CD4-positive, alpha-beta T cell treated with Interleukin-6 for 4 hours (primary cell): ENCODE data around the gene TEAD3.
A peak's percentile ranks its signal among the peaks of the same experiment; 100 is the strongest.

Experiments used
- DNase-seq: peaks from one replicate; pipeline ENCODE4 v3.0.0-alpha.2; 2020; ENCODE audit warnings: mixed read lengths

Gene TEAD3

GRCh38 chr6:35474131-35474941 is 22.5 kb downstream of the TEAD3 start:
- no peak for DNase-seq

DNA sequence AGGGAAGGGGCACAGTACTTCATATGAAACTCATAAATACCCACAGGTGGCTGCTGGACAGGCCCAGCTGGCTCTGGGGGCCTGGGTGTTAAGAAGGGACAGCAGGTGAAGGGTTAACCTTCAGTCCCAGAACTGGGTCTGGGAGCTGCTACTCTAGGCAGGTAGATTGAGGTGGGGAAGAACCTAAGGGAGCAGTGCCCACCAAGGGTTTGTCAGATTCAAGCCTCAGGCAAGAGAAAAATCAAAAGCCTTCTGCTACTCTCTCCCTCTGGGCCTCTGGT is 23.1 kb downstream of the TEAD3 start:
- no peak for DNase-seq

DNA sequence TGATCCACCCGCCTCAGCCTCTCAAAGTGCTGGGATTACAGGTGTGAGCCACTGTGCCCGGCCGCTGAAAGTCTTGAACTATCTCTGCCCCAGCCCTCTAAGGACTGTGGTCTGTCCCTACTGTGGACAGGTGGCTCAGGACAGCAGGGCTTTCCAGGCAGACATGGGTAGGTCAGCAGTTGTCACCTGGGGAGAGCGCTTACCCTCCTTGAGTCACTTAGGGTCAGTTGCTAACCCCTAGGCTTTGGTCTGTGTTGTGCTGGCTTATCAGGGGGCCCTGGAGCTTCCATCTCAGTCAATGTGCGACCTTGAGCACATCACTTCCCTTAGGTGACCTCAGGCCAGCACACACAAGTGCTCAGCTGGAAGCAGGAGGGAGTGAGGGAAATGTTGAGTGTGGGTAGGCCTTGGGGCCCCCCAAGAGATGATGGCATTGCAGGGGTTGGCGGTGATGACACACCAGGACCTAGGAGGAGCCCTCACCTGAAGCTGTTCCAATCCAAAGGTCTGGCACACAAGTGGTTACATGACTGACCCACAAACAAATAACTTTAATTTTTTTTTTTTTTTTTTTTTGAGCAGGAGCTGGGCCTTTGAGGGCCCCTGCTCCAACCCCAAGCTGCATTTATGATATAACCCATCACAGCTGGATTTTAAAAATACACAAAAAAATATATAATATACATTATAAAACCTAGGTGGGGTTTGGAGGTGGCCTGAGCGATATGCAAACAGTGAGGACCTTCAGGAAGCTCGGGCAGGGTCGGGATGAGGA is 23.6 kb downstream of the TEAD3 start:
- no peak for DNase-seq

DNA sequence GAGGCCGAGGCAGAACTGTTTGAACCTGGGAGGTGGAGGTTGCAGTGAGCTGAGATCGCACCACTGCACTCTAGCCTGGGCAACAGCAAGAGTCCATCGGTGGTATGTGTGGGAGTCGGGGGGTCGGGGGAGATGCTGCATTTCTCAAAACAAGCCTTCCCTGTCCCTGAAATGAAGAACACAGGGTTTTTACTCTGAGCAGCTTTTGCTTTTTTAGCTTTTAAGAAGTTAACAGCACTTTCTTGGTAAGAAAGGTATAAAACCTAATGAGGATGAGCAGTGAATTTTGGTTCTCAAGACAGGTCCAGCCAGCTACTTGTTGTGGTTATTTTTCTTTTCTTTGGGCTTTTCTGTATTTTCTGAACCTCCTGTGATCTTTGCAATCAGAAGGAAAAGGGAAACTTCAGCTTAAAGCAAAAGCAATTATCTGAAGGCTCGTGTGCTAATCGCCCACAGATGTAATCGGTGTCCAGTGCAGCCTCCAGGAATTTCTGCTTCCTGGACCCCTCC is 25.0 kb downstream of the TEAD3 start:
- DNase-seq = no peak

DNA sequence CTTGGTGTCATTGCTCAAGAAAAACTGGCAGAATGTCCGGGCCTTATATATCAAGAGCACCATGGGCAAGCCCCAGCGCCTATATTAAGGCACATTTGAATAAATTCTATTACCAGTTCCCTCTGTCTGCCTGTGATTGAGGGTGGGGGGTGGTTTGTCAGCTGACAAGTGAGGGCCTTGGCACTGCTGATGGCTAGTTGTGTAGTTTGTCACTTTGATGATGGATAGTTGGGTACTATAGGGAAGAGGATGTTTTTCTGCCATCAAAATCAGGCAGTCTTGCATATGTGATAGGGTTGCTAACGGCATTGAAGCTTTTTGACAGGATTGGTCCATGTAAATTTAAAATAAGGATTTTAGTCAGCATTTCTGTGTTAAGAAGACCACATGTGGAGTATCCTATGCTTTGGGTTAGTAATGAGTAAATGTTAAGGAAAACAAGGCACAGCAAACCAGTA is 26.2 kb downstream of the TEAD3 start:
- DNase-seq = no peak

- DNase-seq = no peak
Observed at GRCh38 chr6:35469751-35470662, 26.9 kb downstream of the TEAD3 start.

DNA sequence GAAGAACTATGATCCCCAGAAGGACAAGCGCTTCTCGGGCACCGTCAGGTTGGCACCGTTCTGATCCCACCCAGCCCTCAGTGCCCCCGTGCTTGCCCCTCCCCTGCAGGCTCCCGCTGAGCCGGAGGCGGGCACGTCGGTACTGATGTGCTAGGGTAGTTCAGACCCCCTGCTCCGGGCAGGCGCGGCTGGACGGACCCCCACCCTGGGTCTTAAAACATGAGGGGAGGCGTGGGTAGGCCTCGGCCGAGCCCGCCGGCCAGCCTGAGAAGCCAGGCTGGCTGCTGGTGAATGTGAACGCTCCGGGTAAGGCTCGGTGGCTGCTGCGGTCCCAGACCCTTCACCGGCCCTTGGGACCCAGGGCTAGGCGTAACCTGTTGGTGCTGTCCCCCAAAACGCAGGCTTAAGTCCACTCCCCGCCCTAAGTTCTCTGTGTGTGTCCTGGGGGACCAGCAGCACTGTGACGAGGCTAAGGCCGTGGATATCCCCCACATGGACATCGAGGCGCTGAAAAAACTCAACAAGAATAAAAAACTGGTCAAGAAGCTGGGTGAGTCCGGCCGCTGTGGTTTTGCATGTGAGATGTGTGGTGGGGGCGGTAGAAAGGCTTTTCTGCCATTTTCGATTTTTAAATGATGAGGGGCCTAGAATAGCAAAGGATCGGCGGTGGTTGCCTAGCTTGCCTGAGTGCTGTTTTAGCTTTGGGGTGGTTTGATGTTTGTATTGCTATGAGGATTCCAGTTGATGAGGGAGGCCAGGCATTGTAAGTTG is 27.7 kb downstream of the TEAD3 start:
- DNase-seq = no peak

- peak; percentile 96 for DNase-seq
Observed at GRCh38 chr6:35468181-35468979, 28.5 kb downstream of the TEAD3 start, which contains the start of gene RPL10A. RPL10A (plus strand) TSS chr6:35468401; CDS start chr6:35468435, 34 bp downstream.

DNA sequence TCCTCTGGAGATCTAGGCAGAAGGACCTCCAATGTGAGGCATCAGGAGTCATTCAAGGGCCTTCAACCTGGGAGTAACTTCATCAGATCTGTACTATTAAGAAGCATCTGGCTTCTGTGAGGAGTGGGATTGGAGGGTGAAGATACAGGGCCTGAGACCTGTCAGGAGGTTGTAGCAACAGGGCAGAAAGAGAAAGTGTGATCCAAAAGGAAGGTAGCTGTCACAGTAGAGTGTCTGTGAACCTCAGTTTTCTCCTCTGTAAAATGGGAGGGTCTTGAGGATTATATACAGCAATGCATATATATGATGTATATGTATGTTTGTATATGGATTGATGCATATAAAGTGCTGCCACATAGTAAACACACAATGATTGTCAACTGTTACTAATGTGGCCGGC is 31.2 kb downstream of the TEAD3 start:
- DNase-seq = no peak

DNA sequence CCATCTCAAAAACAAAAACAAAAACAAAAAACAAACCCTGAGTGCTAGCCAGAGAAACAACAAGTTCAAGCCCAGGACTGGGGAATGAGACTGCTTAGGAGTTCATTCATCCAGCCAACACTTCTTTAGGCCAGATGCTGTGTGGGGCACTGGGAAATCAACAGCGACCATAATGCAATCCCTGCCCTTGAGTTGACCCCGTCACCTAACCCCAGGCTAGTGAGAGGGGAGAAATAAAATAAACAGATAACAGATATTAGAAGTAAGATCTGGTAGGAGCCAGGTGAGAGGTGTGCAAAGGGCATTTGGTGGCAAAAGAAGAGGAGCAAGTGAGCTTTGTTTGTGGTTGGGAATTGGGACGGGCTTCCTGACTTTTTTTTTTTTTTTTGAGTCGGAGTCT is 33.6 kb downstream of the TEAD3 start:
- DNase-seq = no peak

DNA sequence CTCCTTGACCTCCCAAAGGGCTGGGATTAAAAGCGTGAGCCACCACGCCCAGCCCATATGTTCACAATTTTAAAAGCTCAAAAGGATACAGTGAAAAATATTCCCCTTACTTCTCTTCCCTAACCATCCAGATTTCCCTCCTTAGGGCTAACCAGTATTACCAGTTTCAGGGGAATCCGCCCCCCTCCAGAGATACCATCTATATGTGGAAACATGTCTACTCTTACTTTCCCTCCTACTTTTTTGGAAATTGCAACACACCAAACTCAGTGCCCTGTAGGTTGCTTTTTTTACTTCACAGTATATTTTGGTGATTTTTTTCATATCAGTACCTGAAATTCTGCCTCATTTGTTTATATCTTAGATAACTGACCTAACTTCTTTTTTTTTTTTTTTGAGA is 35.6 kb downstream of the TEAD3 start:
- no peak for DNase-seq

DNA sequence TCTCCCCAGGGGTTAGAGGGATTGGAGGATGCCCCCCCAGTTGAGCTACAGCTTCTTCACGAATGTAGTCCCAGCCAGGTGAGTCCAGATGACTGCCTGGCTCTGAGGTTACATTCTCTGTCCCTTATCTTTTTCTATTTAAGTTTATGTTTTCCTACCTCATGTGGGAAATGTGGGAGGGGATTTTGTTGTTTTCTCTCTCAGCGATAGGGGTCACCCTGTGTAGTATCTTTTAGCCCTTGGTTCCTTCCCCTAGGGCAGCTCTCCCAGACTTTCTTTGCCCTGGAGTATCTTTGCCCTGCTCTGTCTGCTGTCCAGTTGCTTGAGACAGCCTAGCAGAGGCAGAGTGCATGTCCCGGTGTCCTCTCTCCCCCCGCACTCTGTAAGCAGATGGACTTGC is 39.0 kb downstream of the TEAD3 start:
- no peak for DNase-seq

- no peak for DNase-seq
Observed at GRCh38 chr6:35454391-35455110, 42.3 kb downstream of the TEAD3 start.

DNA sequence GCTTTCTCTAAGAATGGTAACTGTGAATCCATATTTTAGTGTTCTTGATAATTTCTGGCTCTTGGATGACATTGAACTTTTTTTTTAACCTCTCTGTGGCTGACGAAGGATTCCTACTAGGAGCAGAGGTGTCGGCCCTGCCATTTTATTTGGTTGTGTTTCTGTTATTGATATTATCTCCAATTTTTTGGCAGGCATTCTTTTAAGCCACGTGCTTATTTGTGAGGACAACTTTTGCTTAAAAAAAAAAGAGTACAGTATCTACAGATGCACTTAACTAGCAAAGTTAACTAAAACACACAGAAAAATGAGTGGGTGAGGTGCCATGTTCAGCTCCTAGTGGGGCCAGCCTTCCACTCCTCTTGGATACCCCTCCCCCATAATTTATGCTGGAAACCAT is 43.6 kb downstream of the TEAD3 start:
- DNase-seq = no peak

GRCh38 chr6:35452183-35453090 is 44.4 kb downstream of the TEAD3 start, which contains the start of gene FANCE:
FANCE (plus strand) TSS chr6:35452338; CDS start chr6:35452546, 208 bp downstream.
- peak; percentile 94 for DNase-seq

DNA sequence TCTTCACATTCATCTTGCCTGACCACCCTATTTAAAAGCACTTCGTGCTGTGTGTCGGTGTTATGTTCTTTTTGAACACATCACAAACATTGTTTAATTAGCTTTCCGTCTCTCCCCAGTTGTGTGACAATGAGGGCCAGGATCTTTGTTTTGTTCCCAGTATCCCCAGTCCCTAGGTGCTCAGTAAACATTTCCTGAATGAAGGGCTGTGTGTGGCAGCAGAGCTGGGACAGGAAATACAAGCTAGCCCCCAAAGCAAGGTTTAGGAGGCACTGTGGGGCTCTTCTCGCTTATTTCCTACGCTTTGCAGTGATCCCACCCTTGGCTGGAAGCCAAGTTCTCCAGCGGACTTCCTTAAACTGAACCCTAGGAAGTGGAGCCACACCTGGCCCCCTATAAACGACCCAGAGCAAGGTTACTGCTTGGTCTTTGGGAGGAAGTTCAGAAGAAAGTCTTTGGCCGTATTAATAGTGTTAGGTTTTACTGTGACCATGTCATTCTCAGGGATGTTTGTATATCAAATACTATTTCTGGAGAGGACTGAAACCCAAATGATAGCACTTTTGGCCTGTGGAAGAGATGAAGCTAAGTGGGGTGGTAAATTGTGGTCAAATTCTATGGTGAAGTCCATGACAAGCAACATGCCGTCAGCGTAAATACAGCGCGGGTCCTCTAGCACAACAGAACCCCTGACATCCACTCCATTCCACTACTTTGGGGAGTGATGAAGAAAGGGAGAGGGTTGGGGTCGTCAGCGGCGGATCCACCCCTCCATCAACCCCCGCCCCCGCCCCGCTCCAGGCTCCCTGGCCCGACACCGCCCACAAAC is 45.3 kb downstream of the TEAD3 start:
- no peak for DNase-seq

DNA sequence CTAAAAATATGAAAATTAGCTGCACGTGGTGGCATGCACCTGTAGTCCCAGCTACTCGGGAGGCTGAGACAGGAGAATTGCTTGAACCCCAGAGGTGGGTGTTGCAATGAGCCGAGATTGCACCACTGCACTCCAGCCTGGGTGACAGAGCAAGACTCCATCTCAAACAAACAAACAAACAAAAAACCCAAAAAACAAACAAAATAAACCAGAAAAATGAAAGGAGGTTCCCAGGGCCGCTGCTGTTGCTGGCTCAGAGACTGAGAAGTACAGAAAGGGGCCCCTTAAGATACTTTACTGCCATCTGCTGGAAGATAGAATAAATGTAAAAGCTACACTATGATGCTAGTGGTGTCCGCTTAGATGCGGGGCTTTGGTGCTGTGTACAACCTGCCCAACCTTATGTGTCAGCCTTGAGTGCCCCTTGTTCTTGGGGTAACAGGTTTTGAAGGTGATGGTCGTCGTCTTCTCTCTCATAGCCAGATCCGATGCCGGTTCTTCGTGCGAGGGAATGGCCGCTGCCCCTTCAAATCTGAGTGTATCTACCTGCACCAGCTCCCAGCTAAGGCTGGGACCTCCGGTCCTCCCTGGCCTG is 47.5 kb downstream of the TEAD3 start:
- peak; percentile 49 for DNase-seq

DNA sequence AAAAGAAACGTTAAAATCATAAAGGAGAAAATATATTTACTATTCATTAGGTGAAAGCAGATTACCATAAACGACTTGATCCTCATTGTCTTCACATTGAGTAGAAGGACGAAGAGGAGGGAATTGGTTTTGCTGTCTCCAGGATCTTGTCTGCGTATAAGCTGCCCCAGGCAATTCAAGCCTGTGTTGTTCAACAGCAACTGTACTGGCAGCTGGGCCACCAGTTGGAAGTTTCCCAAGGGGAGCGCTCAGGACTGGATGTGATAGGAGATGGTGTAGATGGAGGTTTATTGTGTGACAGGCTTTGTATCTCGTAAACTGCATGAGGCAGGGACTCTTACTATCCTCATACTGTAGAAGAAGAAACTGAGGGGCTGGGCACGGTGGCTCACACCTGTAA is 48.7 kb downstream of the TEAD3 start:
- no peak for DNase-seq
